Stimulated activated naive CD8-positive, alpha-beta T cell treated with anti-CD3 and anti-CD28 coated beads, Interleukin-15, Interleukin-2, amounts not matched to agents 100 ng/mL and 50 ng/mL, for 24 hours (primary cell): ENCODE measurements around the gene ACVRL1.

Experiments used
- H3K27ac Mint-ChIP-seq: one replicate; pipeline ENCODE4 v1.8.0; 2021; ENCODE audit warnings: mild to moderate bottlenecking, mixed read lengths
- H3K27me3 Mint-ChIP-seq: one replicate; pipeline ENCODE4 v1.8.0; 2021; ENCODE audit warnings: mixed read lengths
- H3K36me3 Mint-ChIP-seq: one replicate; pipeline ENCODE4 v1.8.0; 2021; ENCODE audit warnings: low read depth, mixed read lengths
- H3K4me1 Mint-ChIP-seq: one replicate; pipeline ENCODE4 v1.8.0; 2021; ENCODE audit warnings: low read depth, mixed read lengths
- H3K4me3 Mint-ChIP-seq: one replicate; pipeline ENCODE4 v1.8.0; 2021; ENCODE audit warnings: mild to moderate bottlenecking, mixed read lengths
- H3K9me3 Mint-ChIP-seq: one replicate; pipeline ENCODE4 v1.8.0; 2021; ENCODE audit warnings: mixed read lengths

The ACVRL1 gene

GRCh38 chr12:51887476-51888315 lies 19.6 kb upstream of the ACVRL1 start, which contains the start of gene ANKRD33:
Gene ANKRD33, plus strand, starts transcription at chr12:51888103. Its CDS starts 84 bp downstream, at chr12:51888187.
- no peak within 1 kb of the TSS for H3K4me3 Mint-ChIP-seq

GRCh38 chr12:51888316-51889215 lies 18.7 kb upstream of the ACVRL1 start:
- H3K9me3 Mint-ChIP-seq, result peaks cover 5% of the 10 kb centered on the region
- no peaks in the 10 kb centered on the region for H3K36me3 Mint-ChIP-seq
- H3K27ac Mint-ChIP-seq, result no peak overlapping the region
- no peak overlapping the region for H3K4me3 Mint-ChIP-seq
- no peaks in the 10 kb centered on the region for H3K27me3 Mint-ChIP-seq
- peaks cover 13% of the 10 kb centered on the region for H3K4me1 Mint-ChIP-seq

More at GRCh38 chr12:51887476-51888315, 19.6 kb upstream of the ACVRL1 start, which contains the start of gene ANKRD33:
- H3K9me3 Mint-ChIP-seq, result peaks cover 5% of the 10 kb centered on the region
- no peaks in the 10 kb centered on the region for H3K36me3 Mint-ChIP-seq
- H3K4me1 Mint-ChIP-seq, result peaks cover 13% of the 10 kb centered on the region
- no peak within 1 kb of the TSS for H3K27ac Mint-ChIP-seq
- no peaks in the 10 kb centered on the region for H3K27me3 Mint-ChIP-seq

GRCh38 chr12:51889216-51890132 lies 17.8 kb upstream of the ACVRL1 start:
- H3K4me3 Mint-ChIP-seq, result no peak overlapping the region
- no peak overlapping the region for H3K27ac Mint-ChIP-seq
- H3K27me3 Mint-ChIP-seq, result no peaks in the 10 kb centered on the region
- H3K9me3 Mint-ChIP-seq, result peaks cover 5% of the 10 kb centered on the region
- peaks cover 13% of the 10 kb centered on the region for H3K4me1 Mint-ChIP-seq
- no peaks in the 10 kb centered on the region for H3K36me3 Mint-ChIP-seq

GRCh38 chr12:51890133-51890464 lies 17.2 kb upstream of the ACVRL1 start:
- no peaks in the 10 kb centered on the region for H3K27me3 Mint-ChIP-seq
- H3K36me3 Mint-ChIP-seq, result no peaks in the 10 kb centered on the region
- H3K27ac Mint-ChIP-seq, result no peak overlapping the region
- peaks cover 11% of the 10 kb centered on the region for H3K4me1 Mint-ChIP-seq
- peaks cover 2% of the 10 kb centered on the region for H3K9me3 Mint-ChIP-seq
- no peak overlapping the region for H3K4me3 Mint-ChIP-seq

GRCh38 chr12:51890511-51891171 lies 16.7 kb upstream of the ACVRL1 start:
- Mint-ChIP-seq H3K9me3 (no peaks in the 10 kb centered on the region), H3K27ac (no peak overlapping the region), H3K27me3 (no peaks in the 10 kb centered on the region), H3K36me3 (no peaks in the 10 kb centered on the region), H3K4me3 (no peak overlapping the region), H3K4me1 (peaks cover 8% of the 10 kb centered on the region)

GRCh38 chr12:51891843-51892242 lies 15.5 kb upstream of the ACVRL1 start:
- Mint-ChIP-seq H3K4me3 (no peak overlapping the region), H3K27ac (no peak overlapping the region), H3K9me3 (no peaks in the 10 kb centered on the region), H3K36me3 (no peaks in the 10 kb centered on the region), H3K4me1 (no peaks in the 10 kb centered on the region), H3K27me3 (no peaks in the 10 kb centered on the region)

- H3K27ac Mint-ChIP-seq, result no peak overlapping the region
- H3K4me3 Mint-ChIP-seq, result no peak overlapping the region
- H3K4me1 Mint-ChIP-seq, result no peaks in the 10 kb centered on the region
- H3K27me3 Mint-ChIP-seq, result no peaks in the 10 kb centered on the region
- H3K36me3 Mint-ChIP-seq, result no peaks in the 10 kb centered on the region
- no peaks in the 10 kb centered on the region for H3K9me3 Mint-ChIP-seq
Observed at GRCh38 chr12:51893786-51894185, 13.5 kb upstream of the ACVRL1 start.

GRCh38 chr12:51895378-51896135 lies 11.7 kb upstream of the ACVRL1 start:
- H3K4me1 Mint-ChIP-seq, result no peaks in the 10 kb centered on the region
- H3K27ac Mint-ChIP-seq, result no peak overlapping the region
- no peak overlapping the region for H3K4me3 Mint-ChIP-seq
- no peaks in the 10 kb centered on the region for H3K36me3 Mint-ChIP-seq
- H3K9me3 Mint-ChIP-seq, result no peaks in the 10 kb centered on the region
- no peaks in the 10 kb centered on the region for H3K27me3 Mint-ChIP-seq

- H3K27ac Mint-ChIP-seq, result no peak overlapping the region
- H3K4me1 Mint-ChIP-seq, result no peaks in the 10 kb centered on the region
Observed at GRCh38 chr12:51896236-51896635, 11.1 kb upstream of the ACVRL1 start.

GRCh38 chr12:51897181-51897580 lies 10.1 kb upstream of the ACVRL1 start:
- H3K27ac Mint-ChIP-seq, result no peak overlapping the region
- no peaks in the 10 kb centered on the region for H3K9me3 Mint-ChIP-seq
- H3K4me3 Mint-ChIP-seq, result no peak overlapping the region
- H3K36me3 Mint-ChIP-seq, result no peaks in the 10 kb centered on the region
- H3K4me1 Mint-ChIP-seq, result no peaks in the 10 kb centered on the region
- H3K27me3 Mint-ChIP-seq, result no peaks in the 10 kb centered on the region

More at GRCh38 chr12:51896236-51896635, 11.1 kb upstream of the ACVRL1 start:
- Mint-ChIP-seq H3K36me3 (no peaks in the 10 kb centered on the region), H3K4me3 (no peak overlapping the region), H3K9me3 (no peaks in the 10 kb centered on the region), H3K27me3 (no peaks in the 10 kb centered on the region)

GRCh38 chr12:51898506-51898905 lies 8.8 kb upstream of the ACVRL1 start:
- Mint-ChIP-seq H3K9me3 (no peaks in the 10 kb centered on the region), H3K36me3 (no peaks in the 10 kb centered on the region), H3K4me1 (no peaks in the 10 kb centered on the region), H3K4me3 (no peak overlapping the region), H3K27ac (no peak overlapping the region), H3K27me3 (no peaks in the 10 kb centered on the region)

GRCh38 chr12:51898937-51899336 lies 8.4 kb upstream of the ACVRL1 start:
- Mint-ChIP-seq H3K4me1 (no peaks in the 10 kb centered on the region), H3K9me3 (no peaks in the 10 kb centered on the region), H3K36me3 (no peaks in the 10 kb centered on the region), H3K27ac (no peak overlapping the region), H3K4me3 (no peak overlapping the region), H3K27me3 (no peaks in the 10 kb centered on the region)

GRCh38 chr12:51900323-51900889 lies 6.9 kb upstream of the ACVRL1 start:
- H3K9me3 Mint-ChIP-seq, result no peaks in the 10 kb centered on the region
- H3K27ac Mint-ChIP-seq, result no peak overlapping the region
- no peak overlapping the region for H3K4me3 Mint-ChIP-seq
- H3K36me3 Mint-ChIP-seq, result no peaks in the 10 kb centered on the region
- H3K27me3 Mint-ChIP-seq, result peaks cover 4% of the 10 kb centered on the region
- no peaks in the 10 kb centered on the region for H3K4me1 Mint-ChIP-seq
